Endothelial cell of umbilical vein (primary cell): ENCODE data around the gene ZAR1. TPM values are rescaled to one million over a fixed set of nuclear protein-coding genes. Genes with fewer than 3 reads are reported as not detected.

Experiments used
- BruUV-seq: library from RNA; stranded (reverse); fragments of 400-500 nt; replicated peaks from 2 replicates; lab custom pipeline; 2021; lab: Mats Ljungman, UMichigan
- CTCF ChIA-PET: fragments of 300-600, 350-600 bp; sonication (Branson Sonifier 250); formaldehyde crosslinking; loops from one replicate; lab custom pipeline; 2021; ENCODE audit warnings: antibody characterized with exemption, inconsistent platforms; lab: Charles Lee
- POLR2A ChIA-PET: fragments of 300-600, 350-600 bp; sonication (Branson Sonifier 250); formaldehyde crosslinking; loops from one replicate; lab custom pipeline; 2021; ENCODE audit warnings: antibody characterized with exemption, inconsistent platforms; lab: Charles Lee
- DNase-seq: peaks from one replicate; pipeline ENCODE4 v3.0.0-alpha.2; 2011; ENCODE audit warnings: low read depth, low spot score
- FAIRE-seq: peaks from 2 replicates; lab custom pipeline; 2011; peaks lifted over from hg19 to GRCh38; lab: Jason Lieb, UNC
- H2AFZ ChIP-seq: 2 replicates; pipeline ENCODE4 v1.6.0; 2012; ENCODE audit warnings: low read depth, low read length, control low read depth, inconsistent platforms
- H3K27ac ChIP-seq: 2 replicates; pipeline ENCODE4 v1.5.1; 2011; ENCODE audit warnings: low read depth, mild to moderate bottlenecking, control low read depth, low read length, moderate library complexity; ENCODE audit not compliant: insufficient read depth
- H3K27me3 ChIP-seq, 2 experiments: 2 replicates each; pipeline versions ENCODE4 v1.6.0 to v1.6.1; 2011; ENCODE audit warnings: low read length in 2 of 2, mixed read lengths in 1 of 2; ENCODE audit not compliant: control insufficient read depth in 2 of 2, insufficient read depth in 2 of 2
- H3K36me3 ChIP-seq, 2 experiments: 2 replicates in 1 of 2; 3 replicates in 1 of 2; pipeline ENCODE4 v1.5.1; 2011; ENCODE audit warnings: low read length in 2 of 2, mild to moderate bottlenecking in 1 of 2, moderate library complexity in 1 of 2; ENCODE audit not compliant: control insufficient read depth in 2 of 2, insufficient read depth in 2 of 2; ENCODE audit errors: extremely low read depth in 1 of 2
- H3K4me1 ChIP-seq: 3 replicates; pipeline ENCODE4 v1.5.1; 2011; ENCODE audit warnings: mild to moderate bottlenecking, low read length; ENCODE audit not compliant: control insufficient read depth, insufficient read depth; ENCODE audit errors: extremely low read depth
- H3K4me2 ChIP-seq: 2 replicates; pipeline ENCODE4 v1.6.1; 2011; ENCODE audit warnings: low read length, control low read depth, mixed read lengths; ENCODE audit not compliant: insufficient read depth
- H3K4me3 ChIP-seq, 3 experiments: fragments of 200-600 bp in 1 of 3; sonication (generic), shearing (Covaris generic) in 1 of 3; replicated peaks in 1 of 3; 2 replicates each; pipeline ENCODE4 v1.5.1; 2011 to 2016; ENCODE audit warnings: control low read depth in 3 of 3, low read length in 3 of 3, mild to moderate bottlenecking in 2 of 3, inconsistent platforms in 1 of 3, low read depth in 1 of 3, moderate library complexity in 1 of 3; ENCODE audit not compliant: insufficient read depth in 1 of 3
- H3K79me2 ChIP-seq: 2 replicates; pipeline ENCODE4 v1.6.0; 2012; ENCODE audit warnings: low read length, inconsistent platforms; ENCODE audit not compliant: control insufficient read depth, insufficient read depth
- H3K9ac ChIP-seq: replicated peaks from 2 replicates; pipeline ENCODE3; 2011; ENCODE audit warnings: low read length, control low read depth; ENCODE audit not compliant: insufficient read depth; ENCODE audit errors: extremely low read depth
- H3K9me1 ChIP-seq: replicated peaks from 3 replicates; pipeline ENCODE4 v1.6.0; 2011; ENCODE audit warnings: mild to moderate bottlenecking, low read length; ENCODE audit not compliant: control insufficient read depth, insufficient read depth; ENCODE audit errors: extremely low read depth
- H3K9me3 ChIP-seq: replicated peaks from 2 replicates; pipeline ENCODE4 v1.5.1; 2012; ENCODE audit warnings: low read length, inconsistent platforms; ENCODE audit not compliant: control insufficient read depth, insufficient read depth
- H4K20me1 ChIP-seq: replicated peaks from 2 replicates; pipeline ENCODE3; 2011; ENCODE audit warnings: mild to moderate bottlenecking, low read length; ENCODE audit not compliant: control insufficient read depth, insufficient read depth; ENCODE audit errors: extremely low read depth
- EZH2 ChIP-seq: IDR thresholded peaks from 2 replicates; pipeline ENCODE4 v1.6.1; 2012; ENCODE audit warnings: borderline replicate concordance, low read depth, mild to moderate bottlenecking, moderate library complexity, low read length, inconsistent platforms; ENCODE audit not compliant: severe bottlenecking
- FOS ChIP-seq: IDR thresholded peaks from 2 replicates; pipeline ENCODE4 v1.6.1; 2011; ENCODE audit warnings: mild to moderate bottlenecking, low read length, moderate library complexity, borderline replicate concordance; ENCODE audit not compliant: insufficient read depth
- GATA2 ChIP-seq: IDR thresholded peaks from 2 replicates; pipeline ENCODE4 v1.7.0; 2011; ENCODE audit warnings: low read depth, mild to moderate bottlenecking, moderate library complexity, mixed read lengths, low read length; ENCODE audit not compliant: insufficient read length, insufficient read depth
- JUN ChIP-seq: IDR thresholded peaks from 2 replicates; pipeline ENCODE4 v1.6.1; 2011; ENCODE audit warnings: borderline replicate concordance, low read depth; ENCODE audit not compliant: insufficient read length, insufficient read depth
- MYC ChIP-seq: IDR thresholded peaks from one replicate; pipeline ENCODE4 v1.6.1; 2011; ENCODE audit warnings: mild to moderate bottlenecking, low read depth, low read length
- POLR2A ChIP-seq: IDR thresholded peaks from 2 replicates; pipeline ENCODE4 v1.6.1; 2012; ENCODE audit warnings: low read depth, mild to moderate bottlenecking, control low read depth, low read length
- POLR2AphosphoS5 ChIP-seq: IDR thresholded peaks from 2 replicates; pipeline ENCODE4 v1.6.1; 2012; ENCODE audit warnings: low read depth, mild to moderate bottlenecking, control low read depth, low read length, moderate library complexity; ENCODE audit not compliant: insufficient read depth
- dilution Hi-C: fragments of 300-500 bp; cut with MboI; formaldehyde crosslinking; loops from one replicate; pipeline ENCODE4 v1.15.0; 2019; ENCODE audit warnings: low sequenced_read_pairs; ENCODE audit not compliant: extremely low pct_ligation_motif_present
- intact Hi-C: fragments of 100-400 bp; cut with micrococcal nuclease; formaldehyde crosslinking; loops from one replicate; pipeline ENCODE4 v1.10.0; 2022
- polyA plus RNA-seq, 4 experiments: library from polyadenylated mRNA; depleted of rRNA in 3 of 4; stranded (reverse) in 3 of 4; unstranded in 1 of 4; fragments of >200 nt; gene quantifications; 2 replicates each; pipeline versions ENCODE4 v1.2.1 to v1.2.3, GENCODE V29; 2011 to 2012; ENCODE audit warnings: missing spikeins in 1 of 4
- total RNA-seq: library from RNA; stranded (reverse); gene quantifications from 2 replicates; pipeline ENCODE4 v1.2.3, GENCODE V29; 2021
- TF ChIP-seq, protein P1 (sequence below): IDR thresholded peaks from 2 replicates; pipeline ENCODE4 v1.6.1; 2011; ENCODE audit not compliant: insufficient read depth, insufficient read length
- TF ChIP-seq, protein P2 (sequence below), 2 donors: IDR thresholded peaks; 1 replicate in 1 of 2; 2 replicates in 1 of 2; pipeline ENCODE4 v1.5.1; 2011; ENCODE audit warnings: low read length in 2 of 2, mild to moderate bottlenecking in 2 of 2, moderate library complexity in 2 of 2, control low read depth in 1 of 2, inconsistent platforms in 1 of 2, low read depth in 1 of 2; ENCODE audit not compliant: insufficient read depth in 1 of 2; ENCODE audit errors: extremely low read depth in 1 of 2

ZAR1 gene
- total and polyA plus RNA-seq, 2 donors (not counting 3 experiments of a cell fraction or from before 2014, with no cell fraction given): not detected

DNA sequence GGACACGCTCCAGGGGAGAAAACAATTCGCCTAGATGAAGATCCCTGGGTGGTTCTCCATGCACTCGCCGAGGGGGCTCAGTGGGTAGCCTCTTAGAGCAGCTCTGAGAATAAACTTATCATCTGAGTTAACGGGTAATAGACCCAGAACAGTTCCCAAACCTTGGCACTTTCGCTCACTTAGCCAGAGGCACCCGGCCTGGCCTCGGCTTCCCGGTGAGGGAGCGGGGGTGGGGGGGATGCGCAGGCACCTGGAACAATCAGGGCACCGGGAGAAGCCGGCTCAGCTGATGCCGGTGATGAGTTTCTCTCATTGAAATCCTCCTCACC lies 405 bp upstream of the ZAR1 start:
- no peak overlapping the region for H3K27ac ChIP-seq
- peak overlapping the region; percentile 17 for H3K4me2 ChIP-seq
- no peaks in the 10 kb centered on the region for H3K9me1 ChIP-seq
- no peak overlapping the region for H2AFZ ChIP-seq
- no peaks in the 10 kb centered on the region for H3K9me3 ChIP-seq
- FAIRE-seq (no peak), DNase-seq (no peak)
- H3K36me3 ChIP-seq: no peaks in the 10 kb centered on the region
- peaks cover 40 to 80% of the 10 kb centered on the region in 2 experiments for H3K27me3 ChIP-seq
- no peaks in the 10 kb centered on the region for H3K79me2 ChIP-seq
- no TSS peak for BruUV-seq
- TF ChIP-seq EZH2 (no peak), POLR2A (no peak), JUN (no peak), GATA2 (no peak), FOS (no peak), MYC (no peak), POLR2AphosphoS5 (no peak)
- TF ChIP-seq, protein P1, sequence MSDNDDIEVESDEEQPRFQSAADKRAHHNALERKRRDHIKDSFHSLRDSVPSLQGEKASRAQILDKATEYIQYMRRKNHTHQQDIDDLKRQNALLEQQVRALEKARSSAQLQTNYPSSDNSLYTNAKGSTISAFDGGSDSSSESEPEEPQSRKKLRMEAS: no peak
- TF ChIP-seq, protein P2, sequence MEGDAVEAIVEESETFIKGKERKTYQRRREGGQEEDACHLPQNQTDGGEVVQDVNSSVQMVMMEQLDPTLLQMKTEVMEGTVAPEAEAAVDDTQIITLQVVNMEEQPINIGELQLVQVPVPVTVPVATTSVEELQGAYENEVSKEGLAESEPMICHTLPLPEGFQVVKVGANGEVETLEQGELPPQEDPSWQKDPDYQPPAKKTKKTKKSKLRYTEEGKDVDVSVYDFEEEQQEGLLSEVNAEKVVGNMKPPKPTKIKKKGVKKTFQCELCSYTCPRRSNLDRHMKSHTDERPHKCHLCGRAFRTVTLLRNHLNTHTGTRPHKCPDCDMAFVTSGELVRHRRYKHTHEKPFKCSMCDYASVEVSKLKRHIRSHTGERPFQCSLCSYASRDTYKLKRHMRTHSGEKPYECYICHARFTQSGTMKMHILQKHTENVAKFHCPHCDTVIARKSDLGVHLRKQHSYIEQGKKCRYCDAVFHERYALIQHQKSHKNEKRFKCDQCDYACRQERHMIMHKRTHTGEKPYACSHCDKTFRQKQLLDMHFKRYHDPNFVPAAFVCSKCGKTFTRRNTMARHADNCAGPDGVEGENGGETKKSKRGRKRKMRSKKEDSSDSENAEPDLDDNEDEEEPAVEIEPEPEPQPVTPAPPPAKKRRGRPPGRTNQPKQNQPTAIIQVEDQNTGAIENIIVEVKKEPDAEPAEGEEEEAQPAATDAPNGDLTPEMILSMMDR (IDR thresholded peaks at IDR 0.05; ENCODE audit: extremely low read depth in 1 of 2, insufficient read depth in 1 of 2, low read depth in 1 of 2, low read length in 2 of 2): no peak
- no peaks in the 10 kb centered on the region for H4K20me1 ChIP-seq
- dilution Hi-C loops: no loop called here
- peaks cover 4% of the 10 kb centered on the region for H3K4me1 ChIP-seq
- ChIA-PET POLR2A (no interaction called here), CTCF (no interaction called here)
- H3K9ac ChIP-seq: no peak overlapping the region
- intact Hi-C loops: no loop called here
- H3K4me3 ChIP-seq: no peak overlapping the region
